Stimulated activated CD4-positive, alpha-beta T cell treated with anti-CD3 and anti-CD28 coated beads, TNF-alpha, amount 100 ng/mL, for 48 hours (primary cell): ENCODE data around the gene SGMS1.

ENCODE experiments used
- DNase-seq, 3 donors: peaks; one replicate each; pipeline ENCODE4 v3.0.0-alpha.2; 2020; ENCODE audit warnings: low read depth in 3 of 3

Gene SGMS1

GRCh38 chr10:50613150-50613549, 10.6 kb downstream of the SGMS1 start:
- DNase-seq = no peak

DNA sequence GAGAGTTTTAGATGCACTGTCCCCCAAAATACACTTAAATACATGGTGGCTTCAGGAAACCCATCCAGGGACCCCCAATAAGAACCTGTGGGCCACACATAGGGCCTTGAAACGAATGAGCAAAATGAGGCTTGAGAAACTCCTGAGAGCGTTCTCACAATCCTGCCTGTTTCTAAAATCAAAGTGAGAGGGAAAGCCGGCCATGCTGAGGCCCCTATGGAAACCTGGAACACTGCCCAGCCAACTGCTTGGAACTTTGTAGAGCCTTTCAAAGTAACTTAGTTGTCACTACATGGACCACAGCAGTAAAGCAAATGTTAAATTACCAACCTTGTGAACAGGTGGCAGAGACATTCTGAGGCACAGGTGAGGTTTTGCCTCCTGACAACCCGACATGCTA, 13.4 kb downstream of the SGMS1 start:
- no peak for DNase-seq

DNA sequence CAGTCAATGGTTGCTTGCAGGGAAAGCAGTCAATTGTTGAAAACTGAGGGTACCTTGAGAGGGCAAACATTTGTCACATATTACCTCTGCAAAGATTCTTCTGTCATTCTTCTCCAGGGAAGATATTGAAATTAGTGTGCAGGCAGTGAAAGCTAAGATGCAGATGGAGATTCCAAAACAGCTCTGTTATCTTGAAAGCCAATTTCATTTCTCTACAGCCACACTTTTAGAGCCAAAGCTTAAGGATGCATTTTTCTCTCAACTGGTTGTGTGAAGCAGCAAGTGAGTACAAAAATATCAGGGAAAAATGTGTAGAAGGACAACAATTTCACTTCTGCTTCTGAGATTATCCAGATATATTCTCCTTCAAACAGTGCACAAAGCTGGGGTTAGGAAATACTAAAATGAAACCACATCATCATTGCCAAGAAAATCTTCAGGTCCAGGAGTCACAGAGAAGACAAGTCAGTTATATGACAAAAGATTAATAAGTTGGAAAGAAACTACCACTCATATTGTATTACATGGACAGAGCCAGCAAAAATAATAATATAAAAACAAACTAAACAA, 16.3 kb downstream of the SGMS1 start:
- DNase-seq = no peak

DNA sequence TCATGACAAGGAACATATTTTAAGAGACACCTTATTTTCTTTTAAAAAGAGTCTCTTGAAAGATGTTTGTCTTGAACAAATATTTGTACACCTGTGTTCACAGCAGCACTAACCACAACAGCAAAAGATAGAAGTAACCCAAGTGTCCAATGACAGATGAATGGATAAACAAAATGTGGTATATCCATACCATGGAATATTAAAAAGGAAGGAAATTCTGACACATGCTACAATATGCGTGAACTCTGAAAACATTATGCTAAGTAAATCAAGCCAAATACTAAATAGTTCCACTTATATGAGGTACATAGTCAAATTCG, 17.8 kb downstream of the SGMS1 start:
- DNase-seq = no peak

DNA sequence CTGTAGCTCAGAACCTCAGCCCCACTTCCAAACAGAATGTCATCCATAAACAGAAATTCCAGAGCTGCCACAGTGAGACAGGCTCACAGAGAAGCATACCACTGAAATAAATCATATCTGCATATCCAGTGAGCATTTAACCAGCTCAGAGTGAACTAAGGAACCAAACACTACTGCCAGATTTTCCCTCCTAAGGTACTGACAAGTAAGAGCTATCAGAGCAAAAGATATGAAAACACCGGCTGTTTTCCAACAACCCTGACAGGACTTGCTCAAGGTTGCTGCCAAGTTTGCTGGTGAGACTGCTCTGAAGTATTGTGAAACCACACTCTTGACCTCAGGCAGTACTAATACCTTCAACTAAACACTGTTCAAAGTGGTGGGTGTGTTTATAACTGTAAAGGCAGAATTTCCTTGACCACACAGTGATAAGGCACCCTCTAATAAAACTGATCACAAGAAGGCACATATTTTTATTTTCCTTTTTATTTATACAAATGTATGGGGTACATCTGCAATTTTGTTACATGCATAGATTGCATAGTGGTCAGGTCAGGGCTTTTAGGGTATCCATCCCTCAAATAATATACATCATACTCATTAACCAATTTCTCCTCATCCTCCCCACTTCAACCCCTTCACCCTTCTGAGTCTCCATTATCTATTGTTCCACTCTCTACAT, 18.3 kb downstream of the SGMS1 start:
- no peak for DNase-seq

DNA sequence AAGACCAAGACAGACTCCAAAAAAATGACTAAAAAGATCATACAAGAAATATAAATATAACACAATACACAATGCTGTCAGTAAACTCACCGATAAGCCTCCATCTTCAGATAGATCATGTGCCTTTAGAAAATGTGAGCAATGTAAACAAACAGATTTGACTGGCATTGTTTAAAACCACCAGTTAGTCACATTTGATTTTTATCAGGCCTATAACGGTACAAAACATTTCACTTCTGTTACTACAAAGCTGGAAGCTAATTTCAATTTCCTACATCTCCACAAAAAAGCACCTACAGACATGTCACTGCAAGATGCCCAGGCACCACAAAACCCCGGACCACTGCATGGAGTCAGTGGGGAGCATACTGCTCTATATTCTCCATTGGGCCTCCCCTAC, 18.9 kb downstream of the SGMS1 start:
- DNase-seq = no peak

DNA sequence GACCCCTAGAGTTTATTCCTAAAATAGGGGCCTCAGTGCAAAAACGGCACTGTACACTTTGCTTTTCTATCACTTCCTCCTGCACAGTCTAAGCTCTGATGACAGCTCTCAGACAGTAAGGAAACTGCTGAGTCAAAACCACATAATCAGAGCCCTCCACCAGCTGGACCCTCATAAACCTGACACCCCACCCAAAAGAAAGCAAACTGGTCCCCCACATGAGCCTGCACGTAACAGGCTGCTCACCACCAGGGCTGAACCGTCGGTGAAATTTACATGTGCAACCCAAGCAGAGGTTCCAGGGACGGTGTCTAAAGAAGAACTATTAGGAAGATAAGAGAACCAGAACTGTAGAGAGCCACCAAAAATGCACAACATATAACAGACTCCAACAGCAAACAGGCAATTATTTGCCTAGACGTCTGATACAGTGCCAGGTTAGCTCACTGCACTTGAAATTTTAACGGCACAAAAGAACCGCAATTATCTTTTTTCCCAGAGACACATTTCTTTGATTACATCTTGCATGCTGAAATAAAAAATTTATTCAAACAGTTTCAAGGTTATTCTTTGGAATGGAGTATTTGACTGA, 19.6 kb downstream of the SGMS1 start:
- DNase-seq = no peak

DNA sequence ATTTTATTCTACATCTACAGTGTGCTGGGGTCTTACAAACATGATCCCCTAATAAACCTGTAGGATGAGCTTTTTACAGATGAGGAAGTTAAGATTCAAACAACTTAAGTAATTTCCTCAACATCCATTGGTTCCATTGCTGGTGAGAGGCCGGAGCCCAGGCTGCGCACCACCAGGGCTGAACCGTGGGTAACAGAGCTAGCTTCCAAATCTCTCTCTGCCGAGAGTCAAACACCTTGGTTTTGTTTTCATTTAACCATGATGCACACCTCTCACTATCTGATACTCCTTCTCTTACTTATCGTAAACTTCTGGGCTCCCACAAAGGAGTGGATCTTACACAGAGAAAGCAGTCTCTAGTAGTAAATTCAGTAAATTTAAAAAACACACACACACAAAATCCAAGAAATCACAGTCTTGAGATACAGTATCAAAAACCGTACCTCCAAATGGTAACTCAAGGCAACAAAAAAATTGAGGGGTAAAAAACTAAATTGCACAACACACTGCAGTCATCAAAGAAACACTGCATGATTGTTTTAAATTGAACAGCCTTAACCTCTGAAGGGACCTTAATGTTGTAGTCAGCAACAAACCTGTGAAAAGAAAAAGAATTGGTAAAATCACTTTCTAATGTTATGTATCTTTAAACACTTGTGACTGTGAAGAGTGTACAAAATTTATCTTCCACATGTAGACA, 20.5 kb downstream of the SGMS1 start:
- no peak for DNase-seq

- no peak for DNase-seq
These were observed 21.8 kb downstream of the SGMS1 start for GRCh38 chr10:50601974-50602373.

GRCh38 chr10:50600831-50601477, 22.8 kb downstream of the SGMS1 start:
- DNase-seq = no peak

GRCh38 chr10:50600286-50600685, 23.5 kb downstream of the SGMS1 start:
- no peak for DNase-seq

DNA sequence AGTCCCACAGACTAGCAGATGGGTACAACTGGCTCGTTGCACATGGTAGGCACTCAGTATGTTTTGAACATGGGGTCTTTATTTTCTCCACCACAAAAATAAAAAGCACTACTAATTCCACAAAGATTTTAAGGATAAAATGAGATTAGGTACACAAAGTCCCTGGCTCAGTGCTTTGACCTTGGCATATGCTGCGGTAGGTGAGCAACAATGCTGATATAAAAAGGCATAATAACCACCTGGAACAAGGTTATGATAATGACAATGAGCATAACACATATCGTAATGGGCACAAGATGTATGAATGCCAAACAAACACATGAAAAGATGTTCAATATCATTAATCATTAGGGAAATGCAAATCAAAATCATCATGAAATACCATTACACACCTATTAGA, 26.9 kb downstream of the SGMS1 start:
- no peak for DNase-seq

DNA sequence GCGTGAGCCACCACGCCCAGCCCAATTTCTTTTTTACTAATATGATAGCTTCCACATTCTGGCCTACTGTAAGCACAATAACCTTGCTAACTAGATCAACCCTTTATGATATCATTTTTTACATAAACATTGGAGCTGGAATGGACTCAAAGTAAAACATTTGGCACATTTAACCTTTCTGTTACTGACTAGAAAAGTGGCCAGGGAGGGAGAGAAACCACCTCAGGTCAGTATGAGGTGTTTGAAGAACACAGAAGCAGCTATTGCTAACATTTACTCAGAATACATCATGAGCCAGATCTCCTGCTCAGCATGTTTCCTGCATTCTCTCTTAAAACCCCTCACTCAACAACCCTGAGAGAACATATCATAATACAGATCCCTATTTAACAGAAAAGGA, 27.3 kb downstream of the SGMS1 start:
- DNase-seq = no peak

GRCh38 chr10:50595785-50596184, 28.0 kb downstream of the SGMS1 start:
- no peak for DNase-seq

- DNase-seq = no peak
These were observed 30.0 kb downstream of the SGMS1 start for GRCh38 chr10:50593523-50594376.

- DNase-seq = no peak
These were observed 30.8 kb downstream of the SGMS1 start for GRCh38 chr10:50592961-50593418.

GRCh38 chr10:50590935-50591334, 32.8 kb downstream of the SGMS1 start:
- DNase-seq = no peak

- DNase-seq = no peak
These were observed 37.0 kb downstream of the SGMS1 start for GRCh38 chr10:50586740-50587088.

DNA sequence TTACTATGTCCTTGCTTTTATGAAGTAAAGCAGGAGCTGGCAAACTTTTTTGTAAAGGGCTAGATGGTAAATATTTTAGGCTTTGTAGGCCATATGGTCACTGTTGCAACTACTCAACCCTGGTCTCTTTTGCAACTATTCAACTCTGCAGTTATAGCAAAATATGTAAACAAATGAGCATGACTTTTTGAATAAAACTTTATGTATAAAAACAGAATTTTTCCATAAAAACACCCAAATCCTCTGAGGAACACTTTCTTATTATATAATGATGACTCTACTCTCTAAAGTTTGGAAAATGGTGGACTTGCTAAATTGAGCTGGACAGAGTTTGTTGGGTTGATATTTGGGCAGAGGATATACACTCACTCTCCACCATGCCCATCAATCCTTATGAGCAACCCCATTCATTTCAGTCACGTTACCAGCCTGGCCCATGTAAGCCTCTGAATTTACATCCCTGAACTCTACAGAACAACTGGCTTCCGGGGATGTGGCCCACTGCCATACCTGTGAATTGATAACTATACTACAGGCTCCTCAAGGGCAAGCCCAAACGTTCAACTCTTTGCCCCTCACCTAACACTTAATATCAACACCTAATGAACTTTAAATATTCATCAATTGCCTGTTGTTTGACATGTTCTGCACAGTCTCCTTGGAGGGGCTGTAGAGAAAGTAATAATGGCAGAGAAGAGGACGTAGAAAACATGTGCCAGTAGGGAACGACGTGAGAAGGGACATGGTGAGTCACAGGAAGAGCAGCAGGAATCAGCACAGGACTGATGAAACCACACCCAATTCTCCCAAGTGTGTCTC, 37.6 kb downstream of the SGMS1 start:
- no peak for DNase-seq
